Activated naive CD4-positive, alpha-beta T cell treated with anti-CD3 and anti-CD28 coated beads, Interleukin-2, amount 50 U/mL, for 16 hours (primary cell): ENCODE data around the gene COL24A1.

Experiments
- DNase-seq: peaks from one replicate; pipeline ENCODE4 v3.0.0-alpha.2; 2020

Gene COL24A1

DNA sequence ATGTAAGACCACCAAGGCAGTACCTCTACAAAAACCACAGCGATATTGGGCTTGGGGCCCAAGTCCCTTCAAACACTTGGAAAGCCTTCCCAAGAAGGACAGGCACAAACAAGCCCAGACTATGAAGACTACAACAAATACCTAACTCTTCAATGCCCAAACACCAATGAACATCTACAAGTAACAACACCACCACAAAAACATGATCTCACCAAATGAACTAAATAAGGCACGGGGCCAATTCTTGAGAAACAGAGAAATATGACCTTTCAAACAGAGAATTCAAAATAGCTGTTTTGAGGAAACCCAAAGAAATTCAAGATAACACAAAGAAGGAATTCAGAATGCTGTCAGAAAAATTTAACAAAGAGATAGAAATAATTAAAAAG, 86.8 kb downstream of the COL24A1 start:
- no peak for DNase-seq

DNA sequence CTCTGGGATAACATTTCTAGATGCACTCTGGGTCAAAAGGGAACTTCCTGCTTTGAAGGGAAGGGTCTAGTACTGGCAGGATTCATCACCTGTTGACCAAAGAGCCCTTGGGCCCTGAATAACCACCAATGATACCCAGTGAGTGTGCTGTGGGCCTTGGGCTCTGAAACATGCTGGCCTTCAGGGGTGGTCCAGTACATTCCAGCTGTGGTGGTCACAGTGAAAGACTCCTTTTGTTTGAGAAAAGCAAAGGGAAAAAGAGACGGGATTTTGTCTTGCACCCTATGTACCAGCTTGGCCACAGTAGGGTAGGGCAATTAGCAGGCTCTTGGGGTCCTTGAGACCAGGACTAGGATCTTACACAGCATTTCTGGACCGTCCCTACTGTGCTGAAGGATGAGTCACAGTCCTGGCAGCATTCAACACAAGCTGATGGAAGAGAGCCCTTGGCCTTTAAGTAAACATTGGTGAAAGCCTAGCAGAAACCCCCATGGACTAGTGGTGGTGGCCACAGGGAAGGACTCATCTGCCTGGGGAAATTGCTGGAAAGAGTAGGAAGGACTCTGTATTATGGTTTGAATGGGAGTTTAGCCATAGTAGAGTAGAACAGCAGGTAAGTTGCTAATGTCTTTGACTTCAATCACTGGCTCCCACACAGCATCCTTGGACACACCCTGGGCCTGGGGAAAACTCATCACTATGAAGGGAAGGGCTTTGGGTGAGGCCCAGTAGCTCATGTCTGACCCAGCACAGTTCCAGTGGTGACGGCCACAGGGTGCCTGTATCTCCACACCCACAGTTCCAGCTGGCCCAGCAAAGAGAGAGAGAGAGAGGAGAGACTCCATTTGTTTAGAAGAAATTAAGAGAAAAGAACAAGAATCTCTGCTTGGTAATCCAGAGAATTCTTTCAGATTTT, 87.5 kb downstream of the COL24A1 start:
- no peak for DNase-seq

DNA sequence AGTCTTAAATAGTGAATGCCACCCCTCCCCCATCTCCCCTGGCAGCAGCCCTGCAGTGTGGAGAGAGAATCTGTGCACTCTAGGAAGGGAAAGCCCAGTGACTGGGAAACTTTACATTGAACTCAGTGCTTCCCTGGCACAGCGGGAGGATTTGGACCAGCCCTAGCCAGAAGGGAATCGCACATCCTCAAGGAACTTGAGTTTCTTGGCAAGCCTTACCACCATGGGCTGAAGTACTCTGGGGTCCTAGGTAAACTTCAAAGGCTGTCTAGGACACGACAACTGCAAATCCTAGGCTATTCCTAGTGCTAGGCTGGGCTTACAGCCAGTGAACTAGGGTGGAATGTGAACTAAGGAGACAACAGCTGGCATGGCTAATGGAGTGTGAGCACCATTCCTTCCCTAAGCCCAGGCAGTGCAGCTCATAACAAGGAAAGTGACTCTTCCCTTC, 88.3 kb downstream of the COL24A1 start:
- no peak for DNase-seq

DNA sequence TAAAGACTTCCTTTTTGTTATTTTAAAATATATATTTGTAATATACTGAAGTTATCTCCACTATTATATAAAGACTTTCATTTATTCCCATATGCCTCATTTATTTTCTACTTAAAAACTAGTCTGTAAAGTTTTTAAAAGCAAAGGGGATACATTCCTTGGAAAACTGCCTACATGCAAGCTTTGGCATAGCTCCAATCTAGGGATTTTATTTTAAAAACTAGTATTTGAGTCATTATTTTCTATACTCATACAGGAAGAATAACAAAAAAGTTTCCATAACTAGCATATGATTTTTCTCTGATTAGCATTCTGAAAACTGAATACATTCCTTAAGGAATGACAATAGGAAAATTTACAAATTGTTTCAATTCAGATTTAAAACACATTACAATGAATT, 88.9 kb downstream of the COL24A1 start:
- DNase-seq, result no peak

DNA sequence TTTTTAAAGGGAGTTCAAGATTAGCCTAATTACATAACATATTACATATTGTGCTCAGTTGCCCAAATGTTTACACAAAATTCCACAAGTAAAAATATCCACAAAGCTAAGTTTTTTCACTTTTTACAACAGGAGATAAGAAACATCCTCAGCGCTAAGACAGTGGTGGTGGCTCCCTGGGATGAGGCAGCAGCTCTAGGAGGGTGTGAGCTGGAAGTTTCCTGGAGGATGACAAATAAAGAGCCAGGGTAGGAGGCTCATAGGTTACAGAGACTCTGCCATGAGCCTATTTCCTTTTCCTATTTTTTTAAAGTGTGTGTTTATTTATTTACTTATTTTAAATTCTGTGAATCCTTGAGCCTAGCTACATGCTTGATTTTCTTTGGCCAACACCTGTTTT, 91.7 kb downstream of the COL24A1 start:
- no peak for DNase-seq

DNA sequence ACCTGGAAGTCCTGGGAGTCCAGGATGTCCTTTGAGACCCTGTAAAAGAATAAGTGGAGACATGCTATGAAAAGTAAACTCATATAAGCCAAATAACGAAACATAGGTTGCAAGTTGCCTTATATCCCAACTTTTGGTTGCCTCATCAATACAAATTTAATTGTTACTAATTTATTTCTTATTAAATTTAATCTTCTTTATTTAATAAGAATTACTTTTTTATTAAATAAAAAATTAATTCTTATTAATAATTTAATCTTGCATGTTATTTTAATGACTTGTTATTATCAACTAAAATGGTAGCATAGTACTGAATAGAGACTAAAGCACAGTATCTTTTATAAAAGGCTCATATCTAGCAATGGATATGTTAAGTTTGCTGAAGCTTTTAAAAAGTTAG, 92.9 kb downstream of the COL24A1 start:
- no peak for DNase-seq

DNA sequence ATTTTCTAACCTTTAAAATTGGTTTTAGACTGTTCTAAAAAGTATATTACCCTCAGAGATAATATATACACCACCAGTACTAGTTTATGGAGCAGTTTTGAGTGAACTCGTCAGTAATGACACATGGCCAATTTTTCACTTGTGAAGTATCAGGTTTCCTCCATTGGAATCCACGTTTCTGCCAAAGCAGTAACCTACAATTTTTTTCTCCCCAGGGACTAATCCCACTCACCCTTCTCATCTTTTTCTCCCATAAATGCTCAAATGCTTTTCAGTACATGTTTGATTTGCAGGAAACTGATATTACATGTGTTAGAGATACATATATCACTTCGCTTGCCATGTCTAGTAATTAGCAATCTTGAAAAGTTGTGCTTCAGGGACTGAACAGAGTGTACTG, 94.1 kb downstream of the COL24A1 start:
- DNase-seq, result no peak

DNA sequence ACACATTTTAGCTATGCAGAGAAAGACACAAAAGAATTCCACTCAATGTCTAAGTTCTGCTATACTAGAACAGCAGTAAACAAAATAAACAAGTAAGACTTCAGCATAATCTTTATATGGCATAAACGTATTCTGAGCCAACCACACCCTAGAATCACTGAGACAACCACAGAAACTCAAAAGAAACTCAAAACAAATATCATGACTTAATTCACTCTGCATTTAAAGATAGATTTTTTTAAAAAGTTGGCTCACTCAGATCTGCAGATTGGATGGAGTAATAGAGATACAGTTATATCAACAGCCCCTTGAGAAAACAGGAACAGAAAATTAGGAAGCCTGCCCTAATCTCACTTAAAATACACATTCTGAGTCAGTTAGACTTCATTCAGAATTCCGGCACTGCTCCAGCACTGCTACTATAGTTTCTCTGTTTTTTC, 95.0 kb downstream of the COL24A1 start:
- DNase-seq, result no peak

DNA sequence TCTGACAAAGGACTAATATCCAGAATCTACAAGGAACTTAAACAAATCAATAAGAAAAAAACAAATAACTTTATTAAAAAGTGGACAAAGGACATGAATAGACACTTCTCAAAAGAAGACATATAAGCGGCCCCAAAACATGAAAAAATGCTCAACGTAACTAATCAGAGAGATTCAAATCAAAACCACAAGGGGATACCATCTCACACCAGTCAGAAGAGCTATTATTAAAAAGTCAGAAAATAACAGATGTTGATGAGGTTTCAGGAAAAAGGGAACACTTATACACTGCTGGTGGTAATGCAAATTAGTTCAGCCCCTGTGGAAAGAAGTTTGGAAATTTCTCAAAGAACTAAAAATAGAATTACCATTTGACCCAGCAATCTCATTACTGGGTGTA, 102.2 kb downstream of the COL24A1 start:
- DNase-seq, result no peak

DNA sequence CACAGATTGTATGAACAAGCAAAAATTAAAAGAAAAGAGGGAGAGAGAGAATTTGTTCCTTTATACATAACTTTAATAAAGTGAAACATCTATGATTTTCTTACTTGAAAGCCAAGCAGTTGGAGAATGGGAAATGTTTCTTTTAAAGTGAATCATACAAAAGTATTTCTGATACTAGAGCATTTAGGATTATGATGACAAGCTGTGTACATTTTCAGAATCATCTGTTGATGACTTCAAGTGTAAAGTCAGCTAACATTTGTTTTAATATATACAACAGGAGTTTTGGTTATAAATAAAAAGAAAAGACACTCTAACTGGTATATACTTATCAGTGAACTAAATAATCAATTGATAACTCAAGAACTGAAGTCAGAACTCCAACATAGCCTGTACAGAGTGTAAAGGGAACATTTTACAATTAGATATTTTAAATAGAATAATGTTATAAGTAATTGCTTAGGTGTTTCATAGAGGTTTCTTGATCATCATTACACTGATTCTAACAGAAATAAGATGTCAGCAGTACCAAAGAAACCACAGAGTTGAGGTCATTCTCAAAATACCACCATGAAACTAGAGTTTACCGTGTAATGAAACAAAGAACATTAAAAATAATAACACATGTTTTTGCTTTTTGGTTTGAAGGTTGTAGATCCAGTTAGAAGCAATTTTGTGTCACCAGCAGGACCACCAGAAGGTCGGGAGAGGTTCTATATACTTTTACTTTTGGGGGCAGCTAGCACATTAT, 103.4 kb downstream of the COL24A1 start:
- DNase-seq, result no peak

DNA sequence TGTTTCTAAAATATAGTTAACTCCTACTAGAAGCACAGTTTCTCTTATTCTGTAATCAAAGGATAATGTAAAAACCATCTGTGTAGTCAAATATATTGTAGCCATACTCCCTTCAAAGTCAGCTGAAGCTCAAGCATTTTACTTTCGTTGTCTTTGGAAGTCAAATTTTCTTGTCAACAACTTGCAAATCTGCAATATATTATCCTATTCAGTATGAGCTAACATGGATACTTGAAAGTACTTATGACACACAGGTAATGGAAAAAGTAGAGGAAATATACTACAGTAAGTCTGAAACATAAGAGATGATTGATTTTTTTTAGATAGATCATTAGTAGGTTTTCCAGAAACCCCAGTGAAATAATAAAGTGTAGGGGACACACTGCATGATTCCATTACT, 121.5 kb downstream of the COL24A1 start:
- no peak for DNase-seq

DNA sequence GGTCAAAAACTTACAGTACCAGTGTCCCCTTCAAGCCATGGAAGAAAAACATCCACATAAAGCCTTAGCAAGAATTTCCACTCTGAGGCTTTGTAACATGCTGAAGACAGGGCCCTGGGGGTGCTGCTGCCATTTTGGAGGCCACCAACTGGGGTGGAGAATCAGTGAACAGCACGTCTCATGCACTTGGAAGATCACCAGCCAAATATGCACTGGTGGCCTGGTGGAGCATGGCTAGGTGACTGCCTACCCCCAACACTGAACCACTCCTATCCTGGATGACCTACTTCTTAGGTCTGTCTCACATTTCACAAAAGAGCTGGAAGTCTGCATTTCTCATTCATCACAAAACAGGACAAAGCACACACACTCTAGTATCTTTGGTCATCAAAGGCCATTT, 126.4 kb downstream of the COL24A1 start:
- DNase-seq, result no peak

DNA sequence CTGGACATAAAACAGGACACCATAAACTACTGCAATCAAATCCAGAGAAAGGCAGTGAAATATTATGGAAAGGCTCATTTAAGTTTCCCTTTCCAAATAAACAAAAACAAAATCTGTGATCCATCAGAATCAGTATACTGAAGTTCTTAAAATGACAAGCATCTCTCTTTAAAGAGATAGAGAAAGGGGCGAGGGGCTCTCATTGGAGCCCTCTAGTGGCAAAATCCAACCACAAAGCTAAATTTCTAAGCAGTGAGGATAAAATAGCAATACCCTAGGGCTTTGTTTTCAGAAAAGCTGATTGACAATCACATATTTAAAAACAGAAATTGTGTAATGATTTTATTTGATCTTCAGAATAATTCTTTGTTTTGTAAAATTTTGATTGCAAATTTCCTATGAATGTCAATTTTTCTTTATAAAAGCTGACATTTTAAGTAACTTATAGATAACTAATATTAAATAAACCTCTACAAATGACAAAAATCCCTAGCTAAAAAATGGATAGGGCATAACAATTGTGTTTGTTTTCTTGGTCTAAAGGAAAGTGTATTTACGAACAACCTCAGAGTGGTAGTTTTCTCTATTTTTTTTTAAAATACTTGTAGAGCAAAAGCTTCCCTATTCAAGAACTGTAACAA, 138.2 kb downstream of the COL24A1 start:
- no peak for DNase-seq

DNA sequence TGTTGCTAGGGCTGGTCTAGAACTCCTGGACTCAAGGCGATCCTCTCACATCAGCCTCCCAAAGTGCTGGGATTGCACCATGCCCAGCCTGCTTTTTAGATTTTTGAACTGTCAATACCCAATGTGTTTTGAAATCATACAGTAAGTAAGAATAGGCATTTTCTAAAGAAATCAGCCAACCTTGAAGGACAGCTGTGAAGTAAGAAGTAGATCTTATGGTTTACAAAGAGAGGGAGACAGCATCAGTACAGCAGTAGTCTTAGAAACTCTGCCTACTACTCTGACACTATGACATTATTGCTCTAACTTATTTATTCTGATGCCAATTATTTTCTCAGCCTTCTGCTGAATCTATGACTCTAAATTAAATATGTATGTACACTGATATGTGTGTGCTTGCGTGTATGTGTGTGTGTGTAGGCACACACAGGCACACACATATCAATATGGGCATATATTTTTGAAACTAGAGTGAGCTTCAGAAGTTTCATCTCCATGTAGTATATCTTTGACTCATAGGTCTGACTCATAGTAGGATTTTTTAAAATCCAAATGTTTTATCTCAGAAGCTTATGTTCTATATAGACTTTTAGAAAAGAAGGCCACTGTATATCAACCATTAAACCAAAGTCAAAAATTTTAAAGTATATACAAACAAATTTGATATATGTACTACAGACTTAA, 140.4 kb downstream of the COL24A1 start:
- no peak for DNase-seq

DNA sequence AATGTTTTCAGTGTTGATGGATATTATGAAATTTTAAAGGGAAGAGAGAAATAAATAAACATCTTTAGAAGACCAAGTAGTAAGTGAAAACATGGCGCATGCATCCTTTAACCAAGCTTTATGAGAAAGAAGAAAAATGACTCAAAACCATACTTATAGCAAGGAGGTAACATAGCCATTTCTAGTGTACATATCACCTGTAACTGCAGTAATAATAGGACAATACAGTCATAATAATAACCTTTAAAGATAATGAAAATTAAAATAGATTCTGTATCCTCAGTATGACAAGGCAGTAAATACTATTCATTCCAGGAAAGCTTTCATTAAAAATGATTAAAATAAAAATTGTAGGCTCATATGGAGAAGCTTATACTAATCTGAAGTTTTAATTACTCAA, 141.2 kb downstream of the COL24A1 start:
- DNase-seq, result no peak

DNA sequence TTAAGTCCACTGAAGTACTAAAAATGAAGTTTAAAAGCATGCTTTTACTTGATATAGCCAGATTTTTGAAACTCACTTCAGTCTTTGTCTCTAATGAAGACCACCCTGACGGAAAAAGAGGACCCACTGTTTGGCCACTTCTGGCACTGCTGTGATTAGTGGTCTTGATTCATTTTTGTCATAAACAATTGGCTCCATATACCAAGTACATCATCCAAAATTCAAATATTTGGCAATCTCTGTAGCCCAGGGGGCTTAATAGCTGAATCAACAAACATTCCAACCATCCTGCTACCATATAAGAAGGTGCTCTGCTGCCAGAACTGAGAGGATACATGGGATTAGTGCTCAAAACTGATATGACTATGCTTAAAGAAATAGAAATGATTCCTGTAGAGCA, 156.0 kb downstream of the COL24A1 start:
- no peak for DNase-seq

DNA sequence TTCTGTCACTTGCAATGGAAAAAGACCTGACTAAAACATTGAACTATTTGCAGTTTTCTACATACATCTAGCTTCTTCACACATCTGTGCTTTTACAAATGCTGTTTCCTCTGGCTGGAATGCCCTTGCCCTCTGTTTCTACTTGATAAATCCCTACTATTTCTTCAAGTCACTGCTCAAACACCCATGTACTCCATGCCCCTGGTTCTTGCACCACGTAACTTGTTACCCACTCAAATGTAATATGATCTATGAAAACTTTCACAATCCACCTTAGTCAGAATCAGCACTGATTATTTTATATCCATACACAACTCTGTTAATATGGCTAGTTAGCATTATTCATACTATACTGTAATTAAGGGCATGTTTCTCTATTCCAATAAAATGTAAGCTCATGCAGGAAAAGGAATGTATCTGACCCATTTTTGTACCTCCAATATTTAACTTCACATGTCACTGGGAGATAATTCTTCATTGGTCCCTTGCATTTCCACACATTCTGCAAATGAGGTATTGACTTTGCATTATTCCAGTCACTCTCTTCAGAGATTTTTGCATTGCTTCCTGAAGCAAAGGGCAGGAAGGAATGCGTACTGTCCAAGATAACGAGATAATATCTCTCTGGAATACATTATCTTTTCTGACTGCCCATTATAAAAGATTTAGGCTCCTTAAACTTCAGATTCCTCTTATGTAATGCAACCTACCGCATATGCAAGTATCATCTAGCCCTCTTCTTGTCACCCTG, 158.3 kb downstream of the COL24A1 start:
- DNase-seq, result no peak

DNA sequence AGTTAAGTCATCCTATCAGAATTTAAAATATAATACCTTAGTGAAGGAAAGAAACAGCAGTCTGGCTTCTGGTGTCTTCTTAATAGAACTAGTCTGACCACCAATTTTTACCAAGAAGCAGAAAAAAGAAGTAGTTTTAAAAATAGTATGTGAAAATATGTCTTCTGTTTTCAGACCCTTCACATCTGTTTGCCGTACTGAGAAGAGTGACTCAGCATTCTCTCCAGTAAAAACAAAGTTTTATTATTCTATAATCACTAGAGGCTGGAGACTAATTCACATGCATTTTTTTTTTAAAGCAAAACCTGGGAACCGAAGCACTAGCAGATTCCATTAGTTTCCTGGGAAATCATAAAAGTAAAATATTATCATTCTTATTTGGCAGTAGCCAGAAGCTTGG, 163.8 kb downstream of the COL24A1 start:
- DNase-seq, result no peak

DNA sequence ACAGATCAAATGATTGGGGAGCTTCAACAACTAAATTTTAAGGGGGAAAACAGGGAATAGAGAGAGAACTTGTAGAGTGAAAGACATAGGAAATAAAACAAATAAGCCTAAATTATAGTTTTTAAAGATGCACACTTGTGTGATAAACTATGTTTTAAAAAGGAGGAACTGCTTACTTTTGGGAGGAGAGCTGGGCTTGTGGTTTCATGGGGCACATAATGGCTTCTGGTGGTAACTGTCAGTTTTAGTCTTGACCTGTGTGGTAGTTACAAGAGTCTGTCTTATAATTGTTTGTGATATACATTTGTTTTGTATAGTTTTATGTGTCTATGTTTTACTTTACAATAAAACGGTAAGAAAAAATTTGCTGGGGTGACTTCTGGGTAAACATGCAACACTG, 165.3 kb downstream of the COL24A1 start:
- no peak for DNase-seq

DNA sequence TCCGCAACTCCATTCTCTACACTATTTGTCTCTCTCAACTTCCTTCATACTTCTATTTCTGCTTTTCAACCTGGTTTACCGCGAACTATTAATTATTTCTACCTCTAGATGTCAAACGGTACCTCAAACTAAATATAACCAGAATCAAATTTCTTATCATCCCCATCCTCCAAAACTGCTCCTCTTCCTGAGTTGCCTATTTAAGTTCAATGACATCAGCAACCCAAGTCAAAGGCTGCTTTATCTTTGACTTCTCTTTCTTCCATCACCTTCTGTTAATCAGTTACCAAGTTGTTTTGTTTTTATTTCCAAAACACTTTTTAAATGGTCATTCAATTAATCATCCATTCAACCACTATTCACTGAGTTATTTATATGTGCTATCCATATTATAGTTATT, 171.9 kb downstream of the COL24A1 start:
- no peak for DNase-seq

DNA sequence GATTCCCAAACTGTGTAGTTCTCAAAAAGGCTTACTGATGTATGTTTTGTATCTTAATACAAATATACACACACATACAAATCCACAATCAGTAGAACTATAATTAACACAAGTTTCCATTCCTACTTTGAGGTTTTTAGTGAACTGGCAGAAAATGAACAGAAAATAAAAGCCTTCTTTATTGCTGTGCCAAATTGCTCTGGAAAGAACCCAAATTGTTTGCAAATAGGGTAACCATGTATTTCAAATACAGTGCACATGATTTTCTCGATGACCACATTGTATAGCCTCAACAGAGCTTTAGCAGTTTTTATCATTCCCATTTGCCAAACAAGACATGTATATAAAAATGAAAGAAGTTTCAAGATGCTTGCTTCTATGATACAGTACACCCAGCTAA, 173.3 kb downstream of the COL24A1 start:
- DNase-seq, result no peak

DNA sequence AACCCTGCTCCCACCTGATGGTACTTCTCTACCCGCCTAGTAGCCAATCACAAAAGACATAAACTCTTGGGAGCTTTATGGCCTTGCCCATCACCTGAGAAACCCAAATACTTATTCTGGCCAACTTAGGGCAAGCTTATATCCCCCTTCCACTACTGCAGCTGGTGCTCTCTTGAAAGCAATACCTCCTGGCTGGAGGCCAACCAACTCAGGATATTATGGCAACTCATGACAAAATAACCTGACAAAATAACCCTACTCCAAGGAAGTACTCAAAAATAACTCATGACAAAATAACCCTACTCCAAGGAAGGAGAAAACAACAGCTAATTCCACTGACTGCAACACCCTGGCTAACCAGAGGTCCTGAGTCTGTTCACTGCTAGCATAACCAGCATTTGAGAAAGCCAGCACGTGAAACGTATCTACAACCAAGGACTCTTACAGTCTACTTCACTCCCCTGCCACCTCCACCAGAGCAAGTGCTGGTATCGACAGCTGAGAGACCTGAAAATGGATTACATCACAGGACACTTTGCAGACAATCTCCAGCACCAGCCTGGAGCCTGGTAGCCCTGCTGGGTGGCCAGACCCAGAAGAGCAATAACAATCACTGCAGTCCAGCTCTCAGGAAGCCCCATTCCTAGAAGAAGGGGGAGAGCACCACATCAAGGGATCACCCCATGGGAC, 179.9 kb downstream of the COL24A1 start:
- DNase-seq, result no peak
